ENCODE measurements around the gene CCDC88C.

DNA sequence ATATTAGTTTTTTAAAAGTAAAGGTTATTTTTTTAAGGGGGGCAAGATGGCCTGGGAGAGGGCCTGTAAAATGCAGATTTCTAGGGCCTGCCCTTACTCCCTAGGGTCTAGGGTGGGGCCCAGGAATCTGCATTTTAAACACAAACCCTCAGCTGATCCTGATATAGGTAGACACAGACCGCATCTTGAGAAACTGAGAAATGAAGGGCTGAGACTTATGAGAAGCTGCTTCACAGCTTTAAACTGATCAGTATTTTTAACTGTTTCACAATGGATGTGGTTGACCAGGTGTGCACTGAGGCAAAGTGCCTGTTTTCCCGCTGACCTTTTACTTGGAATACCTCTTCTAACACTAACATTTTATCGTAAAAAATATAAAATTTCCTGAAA lies 84.0 kb downstream of the CCDC88C start:
- TF ChIP-seq POLR2AphosphoS5 (IDR thresholded peaks at IDR 0.05) (no peak), POLR2A (IDR thresholded peaks at IDR 0.05) (no peak)
- TF ChIP-seq, protein P1, sequence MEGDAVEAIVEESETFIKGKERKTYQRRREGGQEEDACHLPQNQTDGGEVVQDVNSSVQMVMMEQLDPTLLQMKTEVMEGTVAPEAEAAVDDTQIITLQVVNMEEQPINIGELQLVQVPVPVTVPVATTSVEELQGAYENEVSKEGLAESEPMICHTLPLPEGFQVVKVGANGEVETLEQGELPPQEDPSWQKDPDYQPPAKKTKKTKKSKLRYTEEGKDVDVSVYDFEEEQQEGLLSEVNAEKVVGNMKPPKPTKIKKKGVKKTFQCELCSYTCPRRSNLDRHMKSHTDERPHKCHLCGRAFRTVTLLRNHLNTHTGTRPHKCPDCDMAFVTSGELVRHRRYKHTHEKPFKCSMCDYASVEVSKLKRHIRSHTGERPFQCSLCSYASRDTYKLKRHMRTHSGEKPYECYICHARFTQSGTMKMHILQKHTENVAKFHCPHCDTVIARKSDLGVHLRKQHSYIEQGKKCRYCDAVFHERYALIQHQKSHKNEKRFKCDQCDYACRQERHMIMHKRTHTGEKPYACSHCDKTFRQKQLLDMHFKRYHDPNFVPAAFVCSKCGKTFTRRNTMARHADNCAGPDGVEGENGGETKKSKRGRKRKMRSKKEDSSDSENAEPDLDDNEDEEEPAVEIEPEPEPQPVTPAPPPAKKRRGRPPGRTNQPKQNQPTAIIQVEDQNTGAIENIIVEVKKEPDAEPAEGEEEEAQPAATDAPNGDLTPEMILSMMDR (IDR thresholded peaks at IDR 0.05) = no peak
